SK-N-SH (cell line): ENCODE data around the gene GALNT6. TPM values are rescaled to one million over a fixed set of nuclear protein-coding genes. Genes with fewer than 3 reads are reported as not detected.

Source experiments
- CTCF ChIA-PET: fragments of 300-600, 350-600 bp; formaldehyde crosslinking; extraction: SDS; loops from one replicate; lab custom pipeline; 2021; lab: Yijun Ruan, JAX
- POLR2A ChIA-PET: fragments of 350-600 bp; sonication (Branson Sonifier 250); formaldehyde crosslinking; extraction: SDS; loops from one replicate; lab custom pipeline; 2020; ENCODE audit warnings: antibody characterized with exemption, inconsistent platforms; lab: Yijun Ruan, JAX
- DNase-seq: peaks from one replicate; pipeline ENCODE4 v3.0.0; 2012
- H2AFZ ChIP-seq: fragments of 200-600 bp; sonication (generic); 2 replicates; pipeline ENCODE4 v1.8.1; 2016; ENCODE audit warnings: antibody characterized with exemption, mild to moderate bottlenecking, low read depth
- H3F3A ChIP-seq: fragments of 200-600 bp; sonication (generic); replicated peaks from 2 replicates; pipeline ENCODE3; 2016; ENCODE audit warnings: antibody characterized with exemption, mild to moderate bottlenecking; ENCODE audit not compliant: insufficient read depth
- H3K27ac ChIP-seq, 2 experiments: fragments of 200-500 bp in 1 of 2; fragments of 200-600 bp in 1 of 2; sonication (Bioruptor generic) in 1 of 2; sonication (generic), shearing (Covaris generic) in 1 of 2; 2 replicates each; pipeline versions ENCODE4 v1.5.1 to v1.6.1; 2014 to 2016; ENCODE audit warnings: low read depth in 2 of 2, inconsistent platforms in 1 of 2, low read length in 1 of 2, mild to moderate bottlenecking in 1 of 2, mixed read lengths in 1 of 2
- H3K27me3 ChIP-seq: fragments of 200-600 bp; sonication (generic), shearing (Covaris generic); 2 replicates; pipeline ENCODE4 v1.6.1; 2016; ENCODE audit warnings: mixed run types; ENCODE audit not compliant: insufficient read depth
- H3K36me3 ChIP-seq, 2 experiments: fragments of 200-500 bp in 1 of 2; fragments of 200-600 bp in 1 of 2; sonication (Bioruptor generic) in 1 of 2; sonication (generic) in 1 of 2; replicated peaks in 1 of 2; 2 replicates each; pipeline versions ENCODE3 to v1.5.1; 2014 to 2016; ENCODE audit warnings: low read length in 1 of 2, mild to moderate bottlenecking in 1 of 2; ENCODE audit not compliant: insufficient read depth in 2 of 2, control insufficient read depth in 1 of 2
- H3K4me1 ChIP-seq, 2 experiments: fragments of 200-500 bp in 1 of 2; fragments of 200-600 bp in 1 of 2; sonication (Bioruptor generic) in 1 of 2; sonication (generic), shearing (Covaris generic) in 1 of 2; 2 replicates each; pipeline versions ENCODE4 v1.5.1 to v1.6.1; 2014 to 2016; ENCODE audit warnings: low read depth in 1 of 2, low read length in 1 of 2, mixed run types in 1 of 2; ENCODE audit not compliant: insufficient read depth in 2 of 2, control insufficient read depth in 1 of 2
- H3K4me2 ChIP-seq: fragments of 200-600 bp; sonication (generic), shearing (Covaris generic); 2 replicates; pipeline ENCODE4 v1.6.1; 2017; ENCODE audit warnings: mixed run types
- H3K4me3 ChIP-seq, 2 experiments: fragments of 200-500 bp in 1 of 2; fragments of 200-600 bp in 1 of 2; sonication (Bioruptor generic) in 1 of 2; sonication (generic), shearing (Covaris generic) in 1 of 2; 2 replicates each; pipeline versions ENCODE4 v1.5.1 to v1.8.1; 2014 to 2016; ENCODE audit warnings: low read depth in 2 of 2, inconsistent platforms in 1 of 2, low read length in 1 of 2, mild to moderate bottlenecking in 1 of 2, mixed read lengths in 1 of 2, moderate library complexity in 1 of 2
- H3K79me2 ChIP-seq: fragments of 200-600 bp; sonication (generic); 2 replicates; pipeline ENCODE4 v1.8.1; 2017; ENCODE audit warnings: mild to moderate bottlenecking; ENCODE audit not compliant: insufficient read depth
- H3K9ac ChIP-seq: fragments of 200-600 bp; sonication (generic); 2 replicates; pipeline ENCODE4 v1.6.1; 2017; ENCODE audit warnings: mixed run types
- H3K9me2 ChIP-seq: fragments of 200-600 bp; sonication (generic); 2 replicates; pipeline ENCODE4 v1.6.1; 2017; ENCODE audit warnings: mixed run types
- H3K9me3 ChIP-seq: fragments of 200-600 bp; sonication (generic); 2 replicates; pipeline ENCODE4 v1.6.1; 2017; ENCODE audit warnings: mixed run types, mild to moderate bottlenecking, moderate library complexity
- H4K20me1 ChIP-seq: fragments of 200-600 bp; sonication (generic); 2 replicates; pipeline ENCODE4 v1.6.1; 2017; ENCODE audit warnings: mild to moderate bottlenecking, mixed run types; ENCODE audit not compliant: insufficient read depth
- CHD2 ChIP-seq: fragments of 150-350 bp; IDR thresholded peaks from 2 replicates; pipeline ENCODE4 v1.6.1; 2018; ENCODE audit warnings: low read length; ENCODE audit not compliant: partially characterized antibody
- CTCF ChIP-seq: fragments of 200-600 bp; sonication (generic); IDR thresholded peaks from 2 replicates; pipeline ENCODE4 v1.6.1; 2017; ENCODE audit warnings: antibody characterized with exemption, mild to moderate bottlenecking, moderate library complexity
- EP300 ChIP-seq, 2 experiments: IDR thresholded peaks; 2 replicates each; pipeline versions ENCODE4 v1.4.0 to v1.6.1; 2012; ENCODE audit warnings: borderline replicate concordance in 1 of 2, low read depth in 1 of 2, low read length in 1 of 2
- EZH2phosphoT487 ChIP-seq: fragments of 200-600 bp; sonication (generic); IDR thresholded peaks from 2 replicates; pipeline ENCODE4 v1.6.1; 2017; ENCODE audit warnings: low read depth, mixed run types, mild to moderate bottlenecking, antibody characterized with exemption, moderate library complexity, borderline replicate concordance
- FOXJ3 ChIP-seq: sonication (generic); formaldehyde crosslinking; IDR thresholded peaks from 2 replicates; pipeline ENCODE4 v1.5.1; 2020; ENCODE audit warnings: mild to moderate bottlenecking, missing genetic modification reagents
- FOXM1 ChIP-seq: IDR thresholded peaks from 2 replicates; pipeline ENCODE4 v1.4.0; 2012; ENCODE audit warnings: low read depth, mild to moderate bottlenecking
- GABPA ChIP-seq: IDR thresholded peaks from 2 replicates; pipeline ENCODE4 v1.4.0; 2012; ENCODE audit warnings: low read depth, mild to moderate bottlenecking
- GATA2 ChIP-seq: sonication (generic); formaldehyde crosslinking; IDR thresholded peaks from 2 replicates; pipeline ENCODE4 v1.5.0; 2020; ENCODE audit warnings: mild to moderate bottlenecking, missing genetic modification reagents
- MAX ChIP-seq: IDR thresholded peaks from 2 replicates; pipeline ENCODE4 v1.4.0; 2012; ENCODE audit warnings: low read depth
- MXI1 ChIP-seq: IDR thresholded peaks from 2 replicates; pipeline ENCODE4 v1.6.1; 2012; ENCODE audit warnings: mild to moderate bottlenecking, low read depth, low read length, improper control_type of control experiment
- NFIC ChIP-seq: IDR thresholded peaks from 2 replicates; pipeline ENCODE4 v1.4.0; 2012; ENCODE audit warnings: borderline replicate concordance
- NRF1 ChIP-seq: IDR thresholded peaks from 2 replicates; pipeline ENCODE4 v1.6.1; 2012; ENCODE audit warnings: low read depth, mild to moderate bottlenecking, low read length
- PBX3 ChIP-seq: IDR thresholded peaks from 2 replicates; pipeline ENCODE4; 2012
- POLR2AphosphoS5 ChIP-seq: IDR thresholded peaks from 2 replicates; pipeline ENCODE4 v1.6.1; 2012; ENCODE audit warnings: low read depth, low read length
- RAD21 ChIP-seq: IDR thresholded peaks from 2 replicates; pipeline ENCODE4 v1.6.1; 2012; ENCODE audit warnings: mild to moderate bottlenecking, low read length
- RCOR1 ChIP-seq: fragments of 150-350 bp; IDR thresholded peaks from 2 replicates; pipeline ENCODE4 v1.6.1; 2017; ENCODE audit warnings: antibody characterized with exemption, low read length
- REST ChIP-seq: IDR thresholded peaks from 2 replicates; pipeline ENCODE4 v1.6.1; 2012; ENCODE audit warnings: mild to moderate bottlenecking, low read depth, low read length, moderate library complexity
- SIN3A ChIP-seq: IDR thresholded peaks from 2 replicates; pipeline ENCODE4 v1.6.1; 2012; ENCODE audit warnings: low read depth, mild to moderate bottlenecking, low read length, moderate library complexity, borderline replicate concordance
- SMC3 ChIP-seq: IDR thresholded peaks from 2 replicates; pipeline ENCODE4 v1.6.1; 2012; ENCODE audit warnings: low read depth, low read length, improper control_type of control experiment
- TAF1 ChIP-seq: IDR thresholded peaks from 2 replicates; pipeline ENCODE4 v1.6.1; 2012; ENCODE audit warnings: low read depth, mild to moderate bottlenecking, low read length, moderate library complexity, borderline replicate concordance
- USF1 ChIP-seq: IDR thresholded peaks from 2 replicates; pipeline ENCODE4 v1.4.0; 2012; ENCODE audit warnings: low read depth, borderline replicate concordance
- USF2 ChIP-seq: fragments of 150-350 bp; IDR thresholded peaks from 2 replicates; pipeline ENCODE4 v1.6.1; 2017; ENCODE audit warnings: antibody characterized with exemption, low read length, low read depth, borderline replicate concordance
- YY1 ChIP-seq: IDR thresholded peaks from 2 replicates; pipeline ENCODE4 v1.4.0; 2012; ENCODE audit warnings: low read depth, mild to moderate bottlenecking
- WGBS: methylation state at CpG from one replicate; pipeline ENCODE4 v1.1.6; 2017; ENCODE audit warnings: low lambda C conversion rate; 5-methylcytosine and 5-hydroxymethylcytosine counted together
- polyA plus RNA-seq, 3 experiments: library from polyadenylated mRNA; depleted of rRNA; stranded (reverse); fragments of >200 nt; gene quantifications; 2 replicates each; pipeline ENCODE4 v1.2.3, GENCODE V29; 2012

Gene GALNT6
- polyA plus RNA-seq, 1 of the 3 experiments (the other 2 are of a cell fraction) = 0.74 TPM

GRCh38 chr12:51424662-51425539 is 33.7 kb upstream of the GALNT6 start, which contains the start of gene SLC4A8:
Gene SLC4A8 (plus strand): TSS chr12:51424831. CDS start chr12:51424988, 157 bp downstream.
- Histone ChIP-seq H3K9me3 (no peaks in the 10 kb centered on the region), H3K27me3 (no peaks in the 10 kb centered on the region), H3K36me3 (no peaks in the 10 kb centered on the region), H3K9me2 (no peaks in the 10 kb centered on the region), H3K9ac (peak within 1 kb of the TSS; percentile 61), H3K4me3 (peak within 1 kb of the TSS; percentile 76 to 84), H3K79me2 (peaks cover 6% of the 10 kb centered on the region; the same call in 1 of the 2 replicates), H2AFZ (peak within 1 kb of the TSS; percentile 93), H3K4me1 (peaks cover 4 to 32% of the 10 kb centered on the region in 2 experiments; a peak in 2 of 4 replicates), H3K27ac (peak within 1 kb of the TSS in 1 of 2 experiments; percentile 90; a peak in 3 of 4 replicates), H3F3A (no peaks in the 10 kb centered on the region), H3K4me2 (peak within 1 kb of the TSS; percentile 75), H4K20me1 (no peaks in the 10 kb centered on the region)
- peak; percentile 96 for DNase-seq
- CTCF ChIA-PET = interaction anchor here (0.7 to 16.5 kb wide), 14 partner anchors 10 to 475 kb away, joined by 3 to 418 read pairs (median 3); partner anchors contain the start of gene SMAGP
- POLR2A ChIA-PET = no interaction called here
- WGBS = 2% methylated on average over 23 of the region's 73 CpGs
- TF ChIP-seq RAD21 = peak; percentile 59
- no peak for TF ChIP-seq TAF1
- no peak for TF ChIP-seq PBX3
- peak; percentile 38; the same call in 1 of the 2 replicates for TF ChIP-seq GATA2 (CRISPR knock-in tag)
- TF ChIP-seq GABPA = no peak
- no peak for TF ChIP-seq USF2
- TF ChIP-seq EZH2phosphoT487 = no peak
- TF ChIP-seq POLR2AphosphoS5 = no peak; the same call in 1 of the 2 replicates
- TF ChIP-seq CHD2 = peak; percentile 56
- peak; percentile 83 for TF ChIP-seq CTCF
- peak; percentile 82 for TF ChIP-seq SMC3
- TF ChIP-seq NRF1 = peak; percentile 52
- TF ChIP-seq FOXM1 = peak; percentile 49; the same call in 1 of the 2 replicates
- TF ChIP-seq FOXJ3 (CRISPR knock-in tag) = no peak
- no peak for TF ChIP-seq USF1
- TF ChIP-seq YY1 = peak; percentile 18; the same call in 1 of the 2 replicates
- no peak for TF ChIP-seq REST
- TF ChIP-seq EP300 (IDR thresholded peaks at IDR 0.05; ENCODE audit: borderline replicate concordance in 1 of 2, low read depth in 1 of 2, low read length in 1 of 2) = no peak
- TF ChIP-seq SIN3A = no peak
- no peak for TF ChIP-seq NFIC
- TF ChIP-seq RCOR1 = peak; percentile 4; the same call in 1 of the 2 replicates
- TF ChIP-seq MXI1 = peak; percentile 22; the same call in 1 of the 2 replicates
- TF ChIP-seq MAX = peak; percentile 25; the same call in 1 of the 2 replicates
